GM12891 (cell line): Measurements from ENCODE around the gene RGL1.

Experiments
- POLR2A ChIP-seq: IDR thresholded peaks from 2 replicates; pipeline ENCODE4 v1.6.1; 2011; ENCODE audit warnings: low read depth, low read length, control low read depth
- POLR2AphosphoS5 ChIP-seq: IDR thresholded peaks from 2 replicates; pipeline ENCODE4 v1.6.1; 2011; ENCODE audit warnings: low read depth, low read length, control low read depth

DNA sequence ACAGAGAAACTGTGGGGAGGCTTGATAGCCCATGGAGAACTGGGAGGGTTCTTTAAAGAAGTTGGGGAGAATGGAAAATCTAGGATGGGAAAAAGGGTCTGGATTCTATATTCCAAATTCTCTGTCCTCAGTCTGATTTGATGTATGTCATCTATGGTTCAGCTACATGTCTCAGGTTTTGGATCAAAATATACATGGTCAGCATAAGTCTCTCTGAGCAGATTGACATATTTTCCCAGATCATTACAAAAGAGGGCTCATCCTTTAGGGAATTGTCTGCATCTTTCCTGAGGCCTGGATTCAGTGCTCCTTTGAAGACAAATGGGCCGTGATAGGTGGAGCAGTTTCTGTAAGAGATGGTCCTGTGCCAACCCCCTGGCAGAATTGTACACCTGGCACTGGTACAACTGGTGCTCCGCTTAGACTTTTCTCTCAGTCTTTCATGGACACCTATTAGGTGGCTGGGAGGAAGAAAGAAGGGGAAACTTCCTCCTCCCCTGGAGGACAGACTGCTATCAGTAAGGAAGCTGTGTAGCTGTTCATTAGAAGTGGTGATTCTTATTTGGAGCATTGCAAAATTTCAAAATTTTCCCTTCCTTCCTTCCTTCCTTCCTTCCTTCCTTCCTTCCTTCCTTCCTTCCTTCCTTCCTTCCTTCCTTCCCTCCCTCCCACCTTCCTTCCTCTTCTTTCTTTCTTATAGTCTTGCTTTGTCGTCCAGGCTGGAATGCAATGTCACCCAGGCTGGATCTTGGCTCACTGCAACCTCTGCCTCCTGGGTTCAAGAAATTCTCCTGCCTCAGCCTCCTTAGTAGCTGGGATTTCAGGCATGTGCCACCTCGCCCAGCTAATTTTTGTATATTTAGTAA, 26.1 kb upstream of the RGL1 start:
- TF ChIP-seq POLR2A (no peak), POLR2AphosphoS5 (no peak)
